Measurements from ENCODE around the gene TIAM1.
A peak's percentile ranks its signal among the peaks of the same experiment; 100 is the strongest.

Gene TIAM1

DNA sequence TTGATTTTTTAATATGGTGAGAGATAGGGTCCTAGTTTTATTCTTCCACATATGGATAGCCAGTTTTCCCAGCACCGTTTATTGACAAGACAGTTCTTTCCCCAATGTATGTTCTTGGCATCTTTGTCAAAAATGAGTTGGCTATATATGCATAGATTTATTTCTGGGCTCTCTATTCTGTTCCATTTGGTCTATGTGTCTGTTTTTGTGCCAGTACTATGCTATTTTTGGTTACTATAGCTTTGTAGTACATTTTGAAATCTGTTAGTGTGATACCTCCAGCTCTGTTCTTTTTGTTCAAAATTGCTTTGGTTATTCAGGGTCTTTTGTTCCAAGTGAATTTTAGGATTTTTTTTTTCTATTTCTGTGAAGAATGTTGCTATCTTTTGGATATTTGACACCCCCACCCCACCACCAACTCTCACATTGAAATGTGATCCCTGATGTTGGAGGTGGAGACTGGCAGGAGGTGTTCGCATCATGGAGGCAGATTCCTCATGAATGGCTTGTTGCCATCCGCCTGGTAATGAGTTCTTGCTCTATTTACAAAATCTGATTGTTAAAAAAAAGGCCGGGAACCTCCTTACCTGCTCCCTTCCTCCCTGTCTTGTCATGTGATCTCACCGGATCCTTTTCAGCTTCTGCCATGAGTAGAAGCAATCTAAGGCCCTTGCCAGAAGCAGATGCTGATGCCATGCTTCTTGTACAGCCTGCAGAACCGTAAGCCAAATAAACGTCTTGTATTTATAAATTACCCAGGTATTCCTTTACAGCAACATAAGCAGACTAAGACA, 251.0 kb downstream of the TIAM1 start:
- H2BK120ac ChIP-seq (ENCODE audit: low read depth, low read length) = no peak overlapping the region
- no peaks in the 10 kb centered on the region for H3K79me1 ChIP-seq (ENCODE audit: low read depth, low read length)
- no peaks in the 10 kb centered on the region for H3K27me3 ChIP-seq (ENCODE audit: control insufficient read depth in 3 of 3, insufficient read depth in 3 of 3, low read depth in 1 of 3, low read length in 3 of 3)
- H2BK15ac ChIP-seq (ENCODE audit: low read length) = no peak overlapping the region
- no peak overlapping the region for H3K18ac ChIP-seq (ENCODE audit: low read length)
- H2AK5ac ChIP-seq (ENCODE audit: low read depth, low read length) = no peak overlapping the region
- no peak overlapping the region for H3K9ac ChIP-seq (ENCODE audit: low read depth, low read length, poor library complexity)
- H4K8ac ChIP-seq (ENCODE audit: low read depth, low read length) = no peak overlapping the region
- H3K14ac ChIP-seq (ENCODE audit: low read length) = no peak overlapping the region
- no CpG with 5 or more reads among the region's 7 CpGs for WGBS, 2 donors (ENCODE audit: extremely low coverage in 2 of 2, insufficient read length in 2 of 2, insufficient replicate concordance in 1 of 2)
- no peak overlapping the region for H2BK5ac ChIP-seq (ENCODE audit: low read length)
- no peak for DNase-seq (ENCODE audit: low spot score)
- H3K4ac ChIP-seq (ENCODE audit: low read length) = no peak overlapping the region
- no peak overlapping the region for H2BK12ac ChIP-seq (ENCODE audit: low read length)
- H3K4me2 ChIP-seq (ENCODE audit: insufficient read depth, low read length, poor library complexity, severe bottlenecking) = no peak overlapping the region
- peaks cover 0 to 1% of the 10 kb centered on the region in 2 donors for H3K4me1 ChIP-seq (ENCODE audit: control insufficient read depth in 2 of 2, insufficient read depth in 1 of 2, low read depth in 1 of 2, low read length in 2 of 2)
- H3K27ac ChIP-seq (replicated peaks; ENCODE audit: low read length) = no peak overlapping the region
- H2AFZ ChIP-seq (ENCODE audit: low read length) = no peak overlapping the region
- H4K91ac ChIP-seq (ENCODE audit: low read depth, low read length, poor library complexity) = no peak overlapping the region
- H3K36me3 ChIP-seq (replicated peaks in 1 of 2; ENCODE audit: control insufficient read depth in 2 of 2, insufficient read depth in 2 of 2, low read length in 2 of 2) = no peaks in the 10 kb centered on the region
- H3K9me3 ChIP-seq (replicated peaks in 1 of 2; ENCODE audit: control insufficient read depth in 2 of 2, insufficient read depth in 1 of 2, low read depth in 1 of 2, low read length in 2 of 2) = no peaks in the 10 kb centered on the region
- no peak overlapping the region for H3K23ac ChIP-seq (ENCODE audit: low read depth, low read length, poor library complexity)
- no peak overlapping the region for H3K4me3 ChIP-seq (ENCODE audit: low read length in 2 of 2)

DNA sequence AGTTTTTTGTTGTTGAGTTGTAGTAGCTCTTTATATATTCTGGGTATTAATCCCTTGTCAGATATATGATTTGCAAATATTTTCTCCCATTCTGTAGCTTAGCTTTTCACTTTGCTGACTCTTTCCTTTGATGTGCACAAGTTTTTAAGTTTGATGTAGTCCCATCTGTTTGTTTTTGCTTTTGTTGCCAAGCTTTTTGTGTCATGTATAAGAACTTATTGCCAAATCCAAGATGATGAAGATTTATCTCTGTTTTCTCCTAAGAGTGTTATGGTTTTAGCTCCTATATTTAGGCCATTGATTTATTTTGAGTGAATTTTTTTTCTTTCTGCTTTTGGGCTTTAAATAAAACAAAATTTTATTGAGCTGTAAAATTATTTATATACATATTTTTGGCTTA, 253.7 kb downstream of the TIAM1 start:
- Histone ChIP-seq H3K14ac (ENCODE audit: low read length) (no peak overlapping the region), H2BK15ac (ENCODE audit: low read length) (no peak overlapping the region), H3K79me1 (ENCODE audit: low read depth, low read length) (no peaks in the 10 kb centered on the region), H3K23ac (ENCODE audit: low read depth, low read length, poor library complexity) (no peak overlapping the region), H2BK120ac (ENCODE audit: low read depth, low read length) (no peak overlapping the region), H3K27me3 (ENCODE audit: control insufficient read depth in 3 of 3, insufficient read depth in 3 of 3, low read depth in 1 of 3, low read length in 3 of 3) (no peaks in the 10 kb centered on the region), H2AFZ (ENCODE audit: low read length) (no peak overlapping the region), H3K4me2 (ENCODE audit: insufficient read depth, low read length, poor library complexity, severe bottlenecking) (no peak overlapping the region), H3K18ac (ENCODE audit: low read length) (no peak overlapping the region), H3K27ac (replicated peaks; ENCODE audit: low read length) (no peak overlapping the region), H3K4me3 (ENCODE audit: low read length in 2 of 2) (no peak overlapping the region), H3K9ac (ENCODE audit: low read depth, low read length, poor library complexity) (no peak overlapping the region), H4K91ac (ENCODE audit: low read depth, low read length, poor library complexity) (no peak overlapping the region), H3K4me1 (ENCODE audit: control insufficient read depth in 2 of 2, insufficient read depth in 1 of 2, low read depth in 1 of 2, low read length in 2 of 2) (peaks cover 0 to 1% of the 10 kb centered on the region in 2 donors), H2BK12ac (ENCODE audit: low read length) (no peak overlapping the region), H4K8ac (ENCODE audit: low read depth, low read length) (no peak overlapping the region), H2BK5ac (ENCODE audit: low read length) (no peak overlapping the region), H2AK5ac (ENCODE audit: low read depth, low read length) (no peak overlapping the region), H3K4ac (ENCODE audit: low read length) (no peak overlapping the region), H3K9me3 (replicated peaks in 1 of 2; ENCODE audit: control insufficient read depth in 2 of 2, insufficient read depth in 1 of 2, low read depth in 1 of 2, low read length in 2 of 2) (no peaks in the 10 kb centered on the region), H3K36me3 (replicated peaks in 1 of 2; ENCODE audit: control insufficient read depth in 2 of 2, insufficient read depth in 2 of 2, low read length in 2 of 2) (no peaks in the 10 kb centered on the region)
- DNase-seq (ENCODE audit: low spot score) = no peak

DNA sequence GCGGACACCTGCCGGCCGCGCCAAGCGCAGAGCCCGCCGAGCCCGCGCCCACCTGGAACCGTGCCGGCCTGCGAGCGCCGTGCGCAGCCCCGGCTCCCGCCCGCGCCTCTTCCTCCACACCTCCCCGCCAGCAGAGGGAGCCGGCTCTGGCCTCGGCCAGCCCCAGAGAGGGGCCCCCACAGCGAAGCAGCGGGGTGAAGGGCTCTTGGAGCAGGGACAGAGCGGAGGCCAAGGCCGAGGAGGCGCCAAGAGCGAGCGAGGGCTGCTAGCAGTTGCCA, 255.6 kb downstream of the TIAM1 start:
- Histone ChIP-seq H3K27ac (replicated peaks; ENCODE audit: low read length) (no peak overlapping the region), H2BK120ac (ENCODE audit: low read depth, low read length) (no peak overlapping the region), H3K36me3 (replicated peaks in 1 of 2; ENCODE audit: control insufficient read depth in 2 of 2, insufficient read depth in 2 of 2, low read length in 2 of 2) (no peaks in the 10 kb centered on the region), H3K4me3 (ENCODE audit: low read length in 2 of 2) (no peak overlapping the region), H4K91ac (ENCODE audit: low read depth, low read length, poor library complexity) (no peak overlapping the region), H3K9ac (ENCODE audit: low read depth, low read length, poor library complexity) (no peak overlapping the region), H3K27me3 (ENCODE audit: control insufficient read depth in 3 of 3, insufficient read depth in 3 of 3, low read depth in 1 of 3, low read length in 3 of 3) (no peaks in the 10 kb centered on the region), H3K14ac (ENCODE audit: low read length) (peak overlapping the region; percentile 82), H2BK15ac (ENCODE audit: low read length) (no peak overlapping the region), H2AFZ (ENCODE audit: low read length) (no peak overlapping the region), H3K4me2 (ENCODE audit: insufficient read depth, low read length, poor library complexity, severe bottlenecking) (no peak overlapping the region), H2BK12ac (ENCODE audit: low read length) (no peak overlapping the region), H3K4me1 (ENCODE audit: control insufficient read depth in 2 of 2, insufficient read depth in 1 of 2, low read depth in 1 of 2, low read length in 2 of 2) (peaks cover 0 to 1% of the 10 kb centered on the region in 2 donors), H2AK5ac (ENCODE audit: low read depth, low read length) (no peak overlapping the region), H3K79me1 (ENCODE audit: low read depth, low read length) (no peaks in the 10 kb centered on the region), H4K8ac (ENCODE audit: low read depth, low read length) (no peak overlapping the region), H2BK5ac (ENCODE audit: low read length) (no peak overlapping the region), H3K4ac (ENCODE audit: low read length) (no peak overlapping the region), H3K9me3 (replicated peaks in 1 of 2; ENCODE audit: control insufficient read depth in 2 of 2, insufficient read depth in 1 of 2, low read depth in 1 of 2, low read length in 2 of 2) (no peaks in the 10 kb centered on the region), H3K18ac (ENCODE audit: low read length) (no peak overlapping the region), H3K23ac (ENCODE audit: low read depth, low read length, poor library complexity) (no peak overlapping the region)
- DNase-seq (ENCODE audit: low spot score) = no peak
- no CpG with 5 or more reads among the region's 29 CpGs for WGBS, 2 donors (ENCODE audit: extremely low coverage in 2 of 2, insufficient read length in 2 of 2, insufficient replicate concordance in 1 of 2)

DNA sequence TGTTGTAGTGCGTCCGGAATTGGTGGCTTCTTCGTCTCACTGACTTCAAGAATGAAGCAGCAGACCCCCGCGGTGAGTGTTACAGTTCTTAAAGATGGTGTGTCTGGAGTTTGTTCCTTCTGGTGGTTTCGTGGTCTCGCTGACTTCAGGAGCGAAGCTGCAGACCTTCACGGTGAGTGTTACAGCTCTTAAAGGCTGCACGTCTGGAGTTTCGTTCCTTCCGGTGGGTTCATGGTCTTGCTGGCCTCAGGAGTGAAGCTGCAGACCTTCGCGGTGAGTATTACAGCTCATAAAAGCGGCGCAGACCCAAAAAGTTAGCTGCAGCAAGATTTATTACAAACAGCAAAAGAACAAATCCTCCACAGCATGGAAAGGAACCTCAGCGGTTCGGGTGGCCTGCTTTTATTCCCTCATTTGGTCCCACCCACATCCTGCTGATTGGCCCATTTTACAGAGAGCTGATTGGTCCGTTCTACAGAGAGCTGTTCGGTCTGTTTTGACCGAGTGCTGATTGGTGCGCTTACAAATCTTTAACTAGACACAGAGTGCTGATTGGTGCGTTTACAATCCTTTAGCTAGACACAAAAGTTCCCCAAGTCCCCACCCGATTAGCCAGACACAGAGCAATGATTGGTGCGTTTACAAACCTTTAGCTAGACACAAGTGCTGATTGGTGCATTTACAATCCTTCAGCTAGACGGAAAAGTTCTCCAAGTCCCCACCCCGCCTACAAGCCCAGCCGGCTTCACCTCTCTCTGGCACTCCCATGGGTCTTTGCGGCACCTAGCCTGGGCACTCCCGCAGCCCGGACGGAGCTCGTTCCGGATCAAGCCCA, 256.2 kb downstream of the TIAM1 start:
- Histone ChIP-seq H3K4ac (ENCODE audit: low read length) (no peak overlapping the region), H3K18ac (ENCODE audit: low read length) (no peak overlapping the region), H3K27me3 (ENCODE audit: control insufficient read depth in 3 of 3, insufficient read depth in 3 of 3, low read depth in 1 of 3, low read length in 3 of 3) (no peaks in the 10 kb centered on the region), H2BK5ac (ENCODE audit: low read length) (no peak overlapping the region), H2BK120ac (ENCODE audit: low read depth, low read length) (no peak overlapping the region), H3K4me2 (ENCODE audit: insufficient read depth, low read length, poor library complexity, severe bottlenecking) (no peak overlapping the region), H4K91ac (ENCODE audit: low read depth, low read length, poor library complexity) (no peak overlapping the region), H3K79me1 (ENCODE audit: low read depth, low read length) (no peaks in the 10 kb centered on the region), H2BK15ac (ENCODE audit: low read length) (no peak overlapping the region), H2BK12ac (ENCODE audit: low read length) (no peak overlapping the region), H3K9me3 (replicated peaks in 1 of 2; ENCODE audit: control insufficient read depth in 2 of 2, insufficient read depth in 1 of 2, low read depth in 1 of 2, low read length in 2 of 2) (no peaks in the 10 kb centered on the region), H2AFZ (ENCODE audit: low read length) (peak overlapping the region; percentile 49), H4K8ac (ENCODE audit: low read depth, low read length) (no peak overlapping the region), H3K36me3 (replicated peaks in 1 of 2; ENCODE audit: control insufficient read depth in 2 of 2, insufficient read depth in 2 of 2, low read length in 2 of 2) (no peaks in the 10 kb centered on the region), H3K9ac (ENCODE audit: low read depth, low read length, poor library complexity) (no peak overlapping the region), H3K23ac (ENCODE audit: low read depth, low read length, poor library complexity) (no peak overlapping the region), H3K14ac (ENCODE audit: low read length) (no peak overlapping the region), H3K4me3 (ENCODE audit: low read length in 2 of 2) (no peak overlapping the region), H3K4me1 (ENCODE audit: control insufficient read depth in 2 of 2, insufficient read depth in 1 of 2, low read depth in 1 of 2, low read length in 2 of 2) (no peaks in the 10 kb centered on the region), H3K27ac (replicated peaks; ENCODE audit: low read length) (no peak overlapping the region), H2AK5ac (ENCODE audit: low read depth, low read length) (no peak overlapping the region)
- no peak for DNase-seq (ENCODE audit: low spot score)
- WGBS, 2 donors (ENCODE audit: extremely low coverage in 2 of 2, insufficient read length in 2 of 2, insufficient replicate concordance in 1 of 2) = no CpG with 5 or more reads among the region's 34 CpGs
